ENCODE measurements around the gene ACOT6.
A peak's percentile ranks its signal among the peaks of the same experiment; 100 is the strongest.
"Not testable (repeated sequence)": the region's sequence is repeated elsewhere in the genome, so short reads cannot be mapped to it uniquely, and the experiment has no call there.

ACOT6 gene

DNA sequence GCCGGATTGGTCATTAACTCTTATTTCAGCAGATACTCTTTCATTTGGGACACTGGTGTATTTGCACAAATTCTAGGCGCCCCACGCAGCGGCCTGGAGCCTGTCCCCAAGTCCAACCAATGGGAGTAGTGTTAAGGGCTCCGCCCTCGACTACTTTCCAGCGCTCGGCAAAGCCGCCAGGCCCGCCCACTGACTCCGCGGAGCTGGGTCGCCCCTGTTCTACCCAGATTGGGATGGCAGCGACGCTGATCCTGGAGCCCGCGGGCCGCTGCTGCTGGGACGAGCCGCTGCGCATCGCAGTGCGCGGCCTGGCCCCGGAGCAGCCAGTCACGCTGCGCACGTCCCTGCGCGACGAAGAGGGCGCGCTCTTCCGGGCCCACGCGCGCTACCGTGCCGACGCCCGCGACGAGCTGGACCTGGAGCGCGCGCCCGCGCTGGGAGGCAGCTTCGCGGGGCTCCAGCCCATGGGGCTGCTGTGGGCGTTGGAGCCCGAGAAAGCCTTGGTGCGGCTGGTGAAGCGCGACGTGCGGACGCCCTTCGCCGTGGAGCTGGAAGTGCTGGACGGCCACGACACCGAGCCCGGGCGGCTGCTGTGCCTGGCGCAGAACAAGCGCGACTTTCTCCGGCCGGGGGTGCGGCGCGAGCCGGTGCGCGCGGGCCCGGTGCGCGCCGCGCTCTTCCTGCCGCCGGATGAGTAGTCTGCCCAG, at the start of gene ACOT6:
ACOT6 (plus strand) TSS at position 179 of the 707 bp plus-strand sequence; CDS start at position 234, 55 bp downstream.
- DNase-seq, result peak; percentile 57

DNA sequence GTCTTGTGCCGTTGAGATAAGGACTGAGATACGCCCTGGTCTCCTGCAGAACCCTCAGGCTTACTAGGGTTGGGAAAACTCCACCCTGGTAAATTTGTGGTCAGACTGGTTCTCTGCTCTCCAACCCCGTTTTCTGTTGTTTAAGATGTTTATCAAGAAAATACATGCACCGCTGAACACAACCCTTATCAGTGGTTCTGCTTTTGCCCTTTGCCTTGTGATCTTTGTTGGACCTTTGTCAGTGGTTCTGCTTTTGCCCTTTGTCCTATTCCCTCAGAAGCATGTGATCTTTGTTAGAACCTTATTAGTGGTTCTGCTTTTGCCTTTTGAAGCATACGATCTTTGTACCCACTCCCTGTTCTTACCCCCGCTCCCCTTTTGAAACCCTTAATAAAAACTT, 49.6 kb upstream of the ACOT6 start:
- not testable (repeated sequence) for DNase-seq

- DNase-seq, result not testable (repeated sequence)
Measured at GRCh38 chr14:73566431-73566830, 45.9 kb upstream of the ACOT6 start.

GRCh38 chr14:73566935-73567334, 45.4 kb upstream of the ACOT6 start:
- DNase-seq, result not testable (repeated sequence)

DNA sequence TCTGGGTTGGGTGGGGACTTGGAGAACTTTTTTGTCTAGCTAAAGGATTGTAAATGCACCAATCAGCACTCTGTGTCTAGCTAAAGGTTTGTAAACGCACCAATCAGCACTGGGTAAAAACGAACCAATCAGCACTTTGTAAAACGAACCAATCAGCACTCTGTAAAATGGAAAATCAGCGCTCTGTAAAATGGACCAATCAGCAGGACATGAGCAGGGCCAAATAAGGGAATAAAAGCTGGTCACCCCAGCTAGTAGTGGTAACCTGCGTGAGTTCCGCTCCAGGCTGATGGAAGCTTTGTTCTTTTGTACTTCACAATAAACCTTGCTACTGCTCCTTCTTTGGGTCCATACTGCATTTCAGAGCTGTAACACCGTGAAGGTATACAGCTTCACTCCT, 45.0 kb upstream of the ACOT6 start:
- no peak for DNase-seq

GRCh38 chr14:73567951-73568885, 44.1 kb upstream of the ACOT6 start:
- DNase-seq, result no peak

GRCh38 chr14:73568886-73569184, 43.5 kb upstream of the ACOT6 start:
- not testable (repeated sequence) for DNase-seq

DNA sequence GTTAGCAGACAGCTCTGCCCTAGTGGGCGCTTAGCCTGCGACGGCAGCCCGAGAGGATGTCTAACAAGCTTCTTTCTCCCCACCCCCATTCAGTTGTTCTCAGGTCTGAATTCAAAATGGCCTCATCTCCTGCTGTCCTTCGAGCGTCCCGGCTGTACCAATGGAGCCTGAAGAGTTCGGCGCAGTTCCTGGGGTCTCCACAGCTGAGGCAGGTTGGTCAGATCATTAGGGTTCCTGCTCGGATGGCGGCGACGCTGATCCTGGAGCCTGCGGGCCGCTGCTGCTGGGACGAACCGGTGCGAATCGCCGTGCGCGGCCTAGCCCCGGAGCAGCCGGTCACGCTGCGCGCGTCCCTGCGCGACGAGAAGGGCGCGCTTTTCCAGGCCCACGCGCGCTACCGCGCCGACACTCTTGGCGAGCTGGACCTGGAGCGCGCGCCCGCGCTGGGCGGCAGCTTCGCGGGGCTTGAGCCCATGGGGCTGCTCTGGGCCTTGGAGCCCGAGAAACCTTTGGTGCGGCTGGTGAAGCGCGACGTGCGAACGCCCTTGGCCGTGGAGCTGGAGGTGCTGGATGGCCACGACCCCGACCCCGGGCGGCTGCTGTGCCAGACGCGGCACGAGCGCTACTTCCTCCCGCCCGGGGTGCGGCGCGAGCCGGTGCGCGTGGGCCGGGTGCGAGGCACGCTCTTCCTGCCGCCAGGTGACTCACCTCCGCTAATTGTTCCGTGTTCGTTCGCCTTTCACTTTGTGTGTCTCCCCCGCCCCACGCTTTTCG, 42.9 kb upstream of the ACOT6 start, which contains the start of gene ACOT2:
ACOT2 (plus strand) TSS at position 29 of the 774 bp plus-strand sequence; CDS start at position 57, 28 bp downstream.
- DNase-seq, result peak; percentile 90

- DNase-seq, result not testable (repeated sequence)
Measured at GRCh38 chr14:73570913-73571312, 41.4 kb upstream of the ACOT6 start.

- not testable (repeated sequence) for DNase-seq
Measured at GRCh38 chr14:73573034-73573433, 39.3 kb upstream of the ACOT6 start.

- not testable (repeated sequence) for DNase-seq
Measured at GRCh38 chr14:73573740-73574139, 38.6 kb upstream of the ACOT6 start.

GRCh38 chr14:73574251-73574650, 38.1 kb upstream of the ACOT6 start:
- not testable (repeated sequence) for DNase-seq

DNA sequence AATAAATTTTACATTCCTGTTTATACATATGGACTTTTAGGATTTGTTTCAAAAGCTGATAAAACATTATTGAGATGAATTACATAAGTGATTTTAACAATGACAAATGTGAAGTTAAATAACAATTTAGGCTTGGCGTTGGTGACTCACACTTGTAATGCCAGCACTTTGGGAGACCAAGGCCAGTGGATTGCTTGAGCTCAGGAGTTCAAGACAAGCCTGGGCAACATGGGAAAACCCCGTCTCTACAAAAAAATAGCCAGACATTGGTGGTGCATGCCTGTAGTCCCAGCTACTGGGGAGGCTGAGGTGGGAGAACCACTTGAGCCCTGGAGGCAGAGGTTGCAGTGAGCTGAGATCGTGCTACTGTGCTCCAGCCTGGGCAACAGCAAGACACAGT, 35.9 kb upstream of the ACOT6 start:
- DNase-seq, result no peak

GRCh38 chr14:73577214-73577613, 35.1 kb upstream of the ACOT6 start:
- not testable (repeated sequence) for DNase-seq

DNA sequence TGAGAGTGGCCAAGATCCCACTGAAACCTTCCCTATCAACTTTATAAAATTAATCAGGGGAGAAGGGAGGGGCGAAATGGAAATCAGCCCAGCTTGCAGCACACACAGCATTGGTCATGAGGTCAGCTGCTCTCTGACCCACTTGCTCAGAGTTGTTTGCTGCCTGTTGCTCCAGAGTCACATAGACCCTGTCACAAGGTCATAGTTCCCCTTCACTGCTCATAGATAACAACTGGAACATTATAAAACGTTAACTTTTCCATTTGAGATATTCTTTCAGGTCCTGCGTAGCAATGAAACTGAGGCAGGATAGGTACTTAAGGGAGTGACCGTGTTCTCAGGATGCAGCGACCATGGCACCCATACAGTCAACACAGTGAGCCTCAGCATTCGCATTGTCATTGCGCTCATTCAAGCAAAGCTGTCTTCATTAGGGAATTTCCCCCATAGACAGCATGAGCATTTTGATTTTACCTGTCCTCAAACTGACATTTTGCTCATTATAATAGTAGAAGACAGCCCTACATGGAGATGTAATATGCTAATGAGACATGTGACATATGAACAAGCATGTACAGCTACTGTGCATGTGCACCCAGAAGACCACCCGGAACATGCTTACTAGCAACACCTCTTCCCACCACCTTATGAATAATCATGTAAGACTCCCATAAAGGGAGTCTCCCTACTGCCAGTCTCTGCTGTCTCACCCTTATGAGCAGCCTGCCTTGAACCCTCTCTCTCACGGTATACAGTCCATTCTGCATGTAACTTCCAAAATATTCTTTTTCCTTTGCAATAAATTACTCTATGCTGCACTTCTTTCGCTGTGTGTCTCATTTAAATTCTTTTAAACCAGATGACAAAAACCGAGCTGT, 30.0 kb upstream of the ACOT6 start:
- not testable (repeated sequence) for DNase-seq

- DNase-seq, result no peak
Measured at GRCh38 chr14:73588695-73589094, 23.6 kb upstream of the ACOT6 start.

- no peak for DNase-seq
Measured at GRCh38 chr14:73589116-73589515, 23.2 kb upstream of the ACOT6 start.

DNA sequence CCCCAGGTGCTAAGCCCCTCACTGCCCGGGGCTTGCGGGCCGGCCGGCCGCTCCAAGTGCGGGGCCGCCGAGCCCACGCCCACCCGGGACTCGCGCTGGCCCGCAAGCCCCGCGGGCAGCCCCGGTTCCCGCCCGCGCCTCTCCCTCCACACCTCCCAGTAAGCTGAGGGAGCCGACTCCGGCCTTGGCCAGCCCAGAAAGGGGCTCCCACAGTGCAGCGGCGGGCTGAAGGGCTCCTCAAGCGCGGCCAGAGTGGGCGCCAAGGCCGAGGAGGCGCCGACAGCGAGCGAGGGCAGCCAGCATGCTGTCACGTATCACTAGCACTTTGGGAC, 21.7 kb upstream of the ACOT6 start:
- not testable (repeated sequence) for DNase-seq

DNA sequence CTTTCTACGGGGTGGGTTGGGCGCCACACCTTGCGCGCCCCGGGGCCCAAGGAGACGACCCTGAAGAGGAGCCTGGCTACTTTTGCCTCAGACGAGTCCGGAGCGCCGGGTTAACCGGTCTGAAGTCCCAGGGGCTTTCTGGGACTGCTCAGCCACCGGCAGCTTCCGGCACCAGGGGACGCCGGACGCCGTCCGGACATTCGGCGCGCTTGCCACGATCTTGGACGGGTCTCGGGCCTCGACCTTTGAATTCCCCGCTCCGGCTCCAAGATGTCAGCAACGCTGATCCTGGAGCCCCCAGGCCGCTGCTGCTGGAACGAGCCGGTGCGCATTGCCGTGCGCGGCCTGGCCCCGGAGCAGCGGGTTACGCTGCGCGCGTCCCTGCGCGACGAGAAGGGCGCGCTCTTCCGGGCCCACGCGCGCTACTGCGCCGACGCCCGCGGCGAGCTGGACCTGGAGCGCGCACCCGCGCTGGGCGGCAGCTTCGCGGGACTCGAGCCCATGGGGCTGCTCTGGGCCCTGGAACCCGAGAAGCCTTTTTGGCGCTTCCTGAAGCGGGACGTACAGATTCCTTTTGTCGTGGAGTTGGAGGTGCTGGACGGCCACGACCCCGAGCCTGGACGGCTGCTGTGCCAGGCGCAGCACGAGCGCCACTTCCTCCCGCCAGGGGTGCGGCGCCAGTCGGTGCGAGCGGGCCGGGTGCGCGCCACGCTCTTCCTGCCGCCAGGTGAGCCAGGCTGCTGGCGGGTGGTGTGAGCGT, 20.4 kb upstream of the ACOT6 start, which contains the start of gene ACOT4:
ACOT4 (plus strand) TSS at position 184 of the 760 bp plus-strand sequence; CDS start at position 271, 87 bp downstream.
- peak; percentile 25 for DNase-seq

- DNase-seq, result no peak
Measured at GRCh38 chr14:73594491-73594890, 17.8 kb upstream of the ACOT6 start.

GRCh38 chr14:73599499-73599898, 12.8 kb upstream of the ACOT6 start:
- no peak for DNase-seq

Measured in NCI-H2171 (cell line).